ENCODE measurements around the gene RBM28.

- TF ChIP-seq CTCF (IDR thresholded peaks at IDR 0.05) (peak in 3 of 7 experiments; percentile 5 to 10 (median 8)), POLR2A (IDR thresholded peaks at IDR 0.05) (no peak)
Observed at GRCh38 chr7:128381161-128381821, 37.6 kb upstream of the RBM28 start.
